Astrocyte of the spinal cord (primary cell): ENCODE measurements around the gene TMTC2.

Experiments
- DNase-seq: peaks from one replicate; pipeline ENCODE4 v3.0.0; 2011; ENCODE audit warnings: low read depth, low spot score
- H3K4me3 ChIP-seq: 2 replicates; pipeline ENCODE4 v1.5.1; 2011; ENCODE audit warnings: low read depth, mild to moderate bottlenecking, low read length, moderate library complexity
- in situ Hi-C: cut with HindIII; loops from 2 replicates; pipeline ENCODE4 v1.10.0; 2017; ENCODE audit warnings: low sequenced_read_pairs
- TF ChIP-seq, protein P1 (sequence below): IDR thresholded peaks from 2 replicates; pipeline ENCODE4 v1.5.1; 2012; ENCODE audit warnings: low read depth, mild to moderate bottlenecking, low read length, inconsistent platforms

Gene TMTC2

DNA sequence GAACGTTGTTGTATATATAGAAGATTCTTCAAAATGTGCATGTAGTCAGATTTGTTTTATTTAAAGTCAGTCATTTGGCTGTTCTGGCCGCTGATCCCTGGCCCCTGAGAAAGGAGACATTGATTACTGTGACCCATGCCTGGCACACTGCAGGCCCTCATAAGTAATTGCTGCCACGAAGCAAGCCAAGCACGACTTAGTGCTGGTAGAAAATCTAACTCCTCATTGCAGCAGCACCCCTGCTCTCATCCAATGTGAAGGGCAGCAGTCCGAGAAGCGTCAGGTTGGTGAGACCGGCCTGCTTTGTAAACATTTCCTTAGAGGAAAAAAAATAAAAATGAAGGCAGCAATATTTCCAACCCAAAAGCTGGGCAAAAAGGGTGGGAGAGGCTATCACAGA lies 22.8 kb upstream of the TMTC2 start:
- in situ Hi-C loops: no loop called here

DNA sequence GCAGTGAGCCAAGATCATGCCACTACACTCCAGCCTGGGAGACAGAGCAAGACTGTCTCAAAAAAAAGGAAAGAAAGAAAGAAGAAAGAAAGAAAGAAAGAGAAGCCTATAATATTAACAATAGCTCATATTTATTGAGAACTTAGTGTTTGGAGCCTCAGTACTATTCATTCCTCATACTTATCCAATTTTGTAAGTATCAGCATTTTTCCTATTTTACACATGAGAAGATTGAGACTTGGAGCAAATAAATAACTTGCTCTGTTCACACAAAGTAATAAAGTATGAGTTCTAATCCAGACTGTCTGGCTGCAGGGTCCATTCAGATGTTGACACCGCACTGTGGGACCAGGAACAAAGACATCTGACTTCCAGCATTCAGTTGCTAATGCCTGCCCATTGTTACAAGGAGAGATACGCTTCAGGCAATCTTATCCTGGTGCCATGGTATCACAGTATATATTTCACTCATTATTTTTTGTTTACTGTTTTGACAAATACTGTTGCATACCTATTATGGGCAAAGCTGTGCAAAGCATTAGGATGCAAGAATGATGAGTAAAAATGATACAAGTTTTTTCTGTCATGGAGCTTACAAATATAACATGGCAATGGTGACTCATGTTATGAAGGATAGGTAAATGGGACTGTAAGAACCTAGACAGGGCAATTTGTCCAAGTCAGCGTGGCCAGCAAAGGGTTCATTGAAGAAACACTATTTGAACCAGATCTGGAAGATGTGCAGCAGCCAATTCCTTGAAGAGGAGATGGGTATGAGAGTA lies 21.4 kb upstream of the TMTC2 start:
- in situ Hi-C loops: no loop called here
- no peak for DNase-seq
- TF ChIP-seq, protein P1, sequence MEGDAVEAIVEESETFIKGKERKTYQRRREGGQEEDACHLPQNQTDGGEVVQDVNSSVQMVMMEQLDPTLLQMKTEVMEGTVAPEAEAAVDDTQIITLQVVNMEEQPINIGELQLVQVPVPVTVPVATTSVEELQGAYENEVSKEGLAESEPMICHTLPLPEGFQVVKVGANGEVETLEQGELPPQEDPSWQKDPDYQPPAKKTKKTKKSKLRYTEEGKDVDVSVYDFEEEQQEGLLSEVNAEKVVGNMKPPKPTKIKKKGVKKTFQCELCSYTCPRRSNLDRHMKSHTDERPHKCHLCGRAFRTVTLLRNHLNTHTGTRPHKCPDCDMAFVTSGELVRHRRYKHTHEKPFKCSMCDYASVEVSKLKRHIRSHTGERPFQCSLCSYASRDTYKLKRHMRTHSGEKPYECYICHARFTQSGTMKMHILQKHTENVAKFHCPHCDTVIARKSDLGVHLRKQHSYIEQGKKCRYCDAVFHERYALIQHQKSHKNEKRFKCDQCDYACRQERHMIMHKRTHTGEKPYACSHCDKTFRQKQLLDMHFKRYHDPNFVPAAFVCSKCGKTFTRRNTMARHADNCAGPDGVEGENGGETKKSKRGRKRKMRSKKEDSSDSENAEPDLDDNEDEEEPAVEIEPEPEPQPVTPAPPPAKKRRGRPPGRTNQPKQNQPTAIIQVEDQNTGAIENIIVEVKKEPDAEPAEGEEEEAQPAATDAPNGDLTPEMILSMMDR: no peak
- no peak overlapping the region for H3K4me3 ChIP-seq

More for the DNA sequence above, 22.8 kb upstream of the TMTC2 start:
- TF ChIP-seq, protein P1: no peak
- H3K4me3 ChIP-seq: no peak overlapping the region
- DNase-seq: no peak

DNA sequence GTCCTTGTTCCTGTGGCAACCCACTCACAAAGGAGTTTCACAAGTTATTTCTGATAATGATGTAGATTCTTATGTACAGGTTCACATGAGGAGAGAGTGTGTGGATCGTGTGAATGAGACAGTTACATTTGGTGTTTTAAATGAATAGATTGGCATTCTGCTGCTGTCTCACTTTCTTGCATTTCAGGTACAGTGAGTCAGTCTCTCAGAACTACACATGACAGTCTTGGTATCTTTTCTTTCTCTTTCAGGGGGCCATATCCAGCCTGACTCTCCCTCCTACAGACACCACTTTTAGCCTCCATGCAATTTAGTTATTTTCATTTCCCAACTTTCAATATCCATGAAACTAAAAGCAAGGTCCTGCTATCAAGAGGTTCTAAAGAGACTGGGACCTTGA lies 19.9 kb upstream of the TMTC2 start:
- no peak overlapping the region for H3K4me3 ChIP-seq
- DNase-seq: no peak
- TF ChIP-seq, protein P1: no peak
- in situ Hi-C loops: no loop called here

DNA sequence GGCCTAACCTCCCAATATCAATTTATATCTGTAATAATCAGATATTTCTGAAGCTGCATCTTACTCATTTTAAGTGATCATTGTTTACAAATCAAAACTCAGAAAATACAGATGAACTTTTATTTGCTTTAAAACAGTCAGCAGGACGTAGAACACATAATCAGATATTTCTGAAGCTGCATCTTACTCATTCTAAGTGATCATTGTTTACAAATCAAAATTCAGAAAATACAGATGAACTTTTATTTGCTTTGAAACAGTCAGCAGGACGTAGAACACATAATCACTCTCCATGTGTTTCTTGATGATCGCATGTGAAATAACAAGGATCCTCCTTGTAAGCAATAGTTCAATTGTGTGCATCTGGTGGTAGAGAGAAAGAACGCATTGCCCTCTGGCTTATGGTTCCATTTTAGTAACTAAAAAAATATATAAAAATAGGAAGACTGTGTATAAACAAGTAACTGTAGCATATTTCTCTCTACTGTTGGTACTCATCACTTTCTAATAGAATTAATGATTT lies 15.0 kb upstream of the TMTC2 start:
- no peak overlapping the region for H3K4me3 ChIP-seq
- no peak for DNase-seq
- in situ Hi-C loops: no loop called here
- TF ChIP-seq, protein P1: no peak

DNA sequence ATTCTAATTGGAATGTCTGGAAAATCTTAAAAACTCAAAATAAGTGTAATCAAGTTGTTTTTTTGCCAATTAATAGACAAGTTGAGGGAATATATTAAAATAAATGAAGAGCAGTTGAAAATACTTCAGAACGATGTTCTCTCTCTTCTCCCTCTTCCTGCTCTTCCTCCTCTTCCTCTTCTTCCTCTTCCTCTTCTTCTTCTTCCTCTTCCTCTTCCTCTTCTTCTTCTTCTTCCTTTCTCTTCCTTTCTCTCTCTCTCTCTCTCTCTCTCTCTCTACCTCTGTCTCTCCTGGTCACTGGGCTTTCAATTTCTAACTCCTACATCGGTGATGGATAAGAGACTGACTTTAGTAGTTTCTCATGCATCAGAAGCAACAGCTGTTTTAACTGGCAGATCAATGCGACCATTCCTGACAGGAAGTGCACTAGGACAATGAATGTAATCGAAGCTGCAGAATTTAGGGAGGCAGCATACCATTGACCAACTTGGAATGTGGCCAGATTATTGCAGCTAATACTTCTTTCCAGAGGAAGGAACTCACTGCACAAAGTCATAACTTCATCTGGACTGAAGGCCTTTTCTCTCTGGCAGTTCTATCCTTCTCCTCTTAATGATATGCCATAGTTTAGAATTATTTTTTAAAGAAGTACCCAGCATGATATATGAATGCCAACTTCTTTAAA lies 13.8 kb upstream of the TMTC2 start:
- no peak for DNase-seq
- TF ChIP-seq, protein P1: no peak
- in situ Hi-C loops: no loop called here
- no peak overlapping the region for H3K4me3 ChIP-seq

DNA sequence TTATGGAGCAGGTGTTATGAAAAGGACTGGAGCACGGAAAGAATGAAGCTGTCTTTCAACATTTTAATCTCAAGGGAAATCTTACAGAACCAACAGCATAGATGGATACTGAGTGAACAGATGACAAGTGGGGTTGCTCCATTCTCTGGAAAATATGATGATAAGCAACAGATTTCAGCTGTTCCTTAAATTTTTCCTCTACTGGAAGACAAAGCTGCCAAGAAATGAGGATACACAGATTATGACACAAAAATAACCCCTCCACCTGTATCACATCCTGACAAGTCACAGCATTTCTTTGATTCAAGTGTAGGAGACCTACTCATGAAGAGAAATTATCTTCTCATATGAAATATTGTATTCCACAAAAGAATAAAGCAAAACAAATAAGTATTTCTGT lies 13.0 kb upstream of the TMTC2 start:
- in situ Hi-C loops: no loop called here
- H3K4me3 ChIP-seq: no peak overlapping the region
- TF ChIP-seq, protein P1: no peak
- DNase-seq: no peak
